ENCODE data around the gene B3GNT7.

DNA sequence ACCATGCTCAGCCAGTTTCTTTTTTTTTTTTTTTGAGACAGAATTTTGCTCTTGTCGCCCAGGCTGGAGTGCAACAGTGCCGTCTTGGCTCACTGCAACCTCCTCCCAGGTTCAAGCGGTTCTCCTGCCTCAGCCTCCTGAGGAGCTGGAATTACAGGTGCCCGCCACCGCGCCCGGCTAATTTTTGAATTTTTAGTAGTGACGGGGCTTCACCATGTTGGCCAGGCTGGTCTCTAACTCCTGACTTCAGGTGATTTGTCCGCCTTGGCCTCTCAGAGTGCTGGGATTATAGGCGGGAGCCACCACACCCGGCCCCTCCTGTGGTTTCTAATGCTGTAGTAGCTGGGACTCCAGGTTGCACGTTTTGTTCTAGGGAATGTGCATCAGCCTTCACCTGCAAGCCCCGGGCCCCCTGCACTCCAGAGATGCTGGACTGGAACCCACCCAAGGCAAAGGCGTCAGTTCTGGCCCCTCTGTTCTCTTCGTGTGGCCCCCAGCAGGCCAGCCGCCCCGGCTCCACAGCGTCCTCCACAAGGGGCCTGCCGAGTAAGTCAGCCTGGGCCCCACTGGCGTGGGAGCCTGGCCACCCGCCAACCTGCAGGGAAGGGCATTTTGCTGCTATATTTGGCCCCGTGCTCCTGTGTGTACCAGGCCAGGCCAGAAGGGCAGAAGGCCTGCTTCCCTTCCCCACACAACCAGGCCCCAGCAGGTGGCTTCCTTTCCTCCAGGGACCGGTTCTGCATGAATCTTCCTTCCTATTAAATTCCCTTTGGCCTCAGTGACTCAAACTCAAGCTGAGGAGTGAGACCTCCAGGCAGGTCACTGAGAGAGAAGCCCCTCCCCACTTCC, 25.7 kb upstream of the B3GNT7 start:
- TF ChIP-seq, protein P1, sequence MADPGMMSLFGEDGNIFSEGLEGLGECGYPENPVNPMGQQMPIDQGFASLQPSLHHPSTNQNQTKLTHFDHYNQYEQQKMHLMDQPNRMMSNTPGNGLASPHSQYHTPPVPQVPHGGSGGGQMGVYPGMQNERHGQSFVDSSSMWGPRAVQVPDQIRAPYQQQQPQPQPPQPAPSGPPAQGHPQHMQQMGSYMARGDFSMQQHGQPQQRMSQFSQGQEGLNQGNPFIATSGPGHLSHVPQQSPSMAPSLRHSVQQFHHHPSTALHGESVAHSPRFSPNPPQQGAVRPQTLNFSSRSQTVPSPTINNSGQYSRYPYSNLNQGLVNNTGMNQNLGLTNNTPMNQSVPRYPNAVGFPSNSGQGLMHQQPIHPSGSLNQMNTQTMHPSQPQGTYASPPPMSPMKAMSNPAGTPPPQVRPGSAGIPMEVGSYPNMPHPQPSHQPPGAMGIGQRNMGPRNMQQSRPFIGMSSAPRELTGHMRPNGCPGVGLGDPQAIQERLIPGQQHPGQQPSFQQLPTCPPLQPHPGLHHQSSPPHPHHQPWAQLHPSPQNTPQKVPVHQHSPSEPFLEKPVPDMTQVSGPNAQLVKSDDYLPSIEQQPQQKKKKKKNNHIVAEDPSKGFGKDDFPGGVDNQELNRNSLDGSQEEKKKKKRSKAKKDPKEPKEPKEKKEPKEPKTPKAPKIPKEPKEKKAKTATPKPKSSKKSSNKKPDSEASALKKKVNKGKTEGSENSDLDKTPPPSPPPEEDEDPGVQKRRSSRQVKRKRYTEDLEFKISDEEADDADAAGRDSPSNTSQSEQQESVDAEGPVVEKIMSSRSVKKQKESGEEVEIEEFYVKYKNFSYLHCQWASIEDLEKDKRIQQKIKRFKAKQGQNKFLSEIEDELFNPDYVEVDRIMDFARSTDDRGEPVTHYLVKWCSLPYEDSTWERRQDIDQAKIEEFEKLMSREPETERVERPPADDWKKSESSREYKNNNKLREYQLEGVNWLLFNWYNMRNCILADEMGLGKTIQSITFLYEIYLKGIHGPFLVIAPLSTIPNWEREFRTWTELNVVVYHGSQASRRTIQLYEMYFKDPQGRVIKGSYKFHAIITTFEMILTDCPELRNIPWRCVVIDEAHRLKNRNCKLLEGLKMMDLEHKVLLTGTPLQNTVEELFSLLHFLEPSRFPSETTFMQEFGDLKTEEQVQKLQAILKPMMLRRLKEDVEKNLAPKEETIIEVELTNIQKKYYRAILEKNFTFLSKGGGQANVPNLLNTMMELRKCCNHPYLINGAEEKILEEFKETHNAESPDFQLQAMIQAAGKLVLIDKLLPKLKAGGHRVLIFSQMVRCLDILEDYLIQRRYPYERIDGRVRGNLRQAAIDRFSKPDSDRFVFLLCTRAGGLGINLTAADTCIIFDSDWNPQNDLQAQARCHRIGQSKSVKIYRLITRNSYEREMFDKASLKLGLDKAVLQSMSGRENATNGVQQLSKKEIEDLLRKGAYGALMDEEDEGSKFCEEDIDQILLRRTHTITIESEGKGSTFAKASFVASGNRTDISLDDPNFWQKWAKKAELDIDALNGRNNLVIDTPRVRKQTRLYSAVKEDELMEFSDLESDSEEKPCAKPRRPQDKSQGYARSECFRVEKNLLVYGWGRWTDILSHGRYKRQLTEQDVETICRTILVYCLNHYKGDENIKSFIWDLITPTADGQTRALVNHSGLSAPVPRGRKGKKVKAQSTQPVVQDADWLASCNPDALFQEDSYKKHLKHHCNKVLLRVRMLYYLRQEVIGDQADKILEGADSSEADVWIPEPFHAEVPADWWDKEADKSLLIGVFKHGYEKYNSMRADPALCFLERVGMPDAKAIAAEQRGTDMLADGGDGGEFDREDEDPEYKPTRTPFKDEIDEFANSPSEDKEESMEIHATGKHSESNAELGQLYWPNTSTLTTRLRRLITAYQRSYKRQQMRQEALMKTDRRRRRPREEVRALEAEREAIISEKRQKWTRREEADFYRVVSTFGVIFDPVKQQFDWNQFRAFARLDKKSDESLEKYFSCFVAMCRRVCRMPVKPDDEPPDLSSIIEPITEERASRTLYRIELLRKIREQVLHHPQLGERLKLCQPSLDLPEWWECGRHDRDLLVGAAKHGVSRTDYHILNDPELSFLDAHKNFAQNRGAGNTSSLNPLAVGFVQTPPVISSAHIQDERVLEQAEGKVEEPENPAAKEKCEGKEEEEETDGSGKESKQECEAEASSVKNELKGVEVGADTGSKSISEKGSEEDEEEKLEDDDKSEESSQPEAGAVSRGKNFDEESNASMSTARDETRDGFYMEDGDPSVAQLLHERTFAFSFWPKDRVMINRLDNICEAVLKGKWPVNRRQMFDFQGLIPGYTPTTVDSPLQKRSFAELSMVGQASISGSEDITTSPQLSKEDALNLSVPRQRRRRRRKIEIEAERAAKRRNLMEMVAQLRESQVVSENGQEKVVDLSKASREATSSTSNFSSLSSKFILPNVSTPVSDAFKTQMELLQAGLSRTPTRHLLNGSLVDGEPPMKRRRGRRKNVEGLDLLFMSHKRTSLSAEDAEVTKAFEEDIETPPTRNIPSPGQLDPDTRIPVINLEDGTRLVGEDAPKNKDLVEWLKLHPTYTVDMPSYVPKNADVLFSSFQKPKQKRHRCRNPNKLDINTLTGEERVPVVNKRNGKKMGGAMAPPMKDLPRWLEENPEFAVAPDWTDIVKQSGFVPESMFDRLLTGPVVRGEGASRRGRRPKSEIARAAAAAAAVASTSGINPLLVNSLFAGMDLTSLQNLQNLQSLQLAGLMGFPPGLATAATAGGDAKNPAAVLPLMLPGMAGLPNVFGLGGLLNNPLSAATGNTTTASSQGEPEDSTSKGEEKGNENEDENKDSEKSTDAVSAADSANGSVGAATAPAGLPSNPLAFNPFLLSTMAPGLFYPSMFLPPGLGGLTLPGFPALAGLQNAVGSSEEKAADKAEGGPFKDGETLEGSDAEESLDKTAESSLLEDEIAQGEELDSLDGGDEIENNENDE (IDR thresholded peaks at IDR 0.05; ENCODE audit: insufficient replicate concordance, low read length) = no peak
- TF ChIP-seq RXRA (IDR thresholded peaks at IDR 0.05; ENCODE audit: insufficient read depth, low read depth, low read length) (no peak), YY1 (IDR thresholded peaks at IDR 0.05; ENCODE audit: low read depth, low read length) (no peak), SP1 (IDR thresholded peaks at IDR 0.05; ENCODE audit: low read depth, low read length) (no peak), EZH2 (IDR thresholded peaks at IDR 0.05; ENCODE audit: low read depth, low read length, severe bottlenecking) (no peak), EP300 (IDR thresholded peaks at IDR 0.05; ENCODE audit: borderline replicate concordance in 1 of 2, low read depth in 2 of 2, low read length in 2 of 2) (no peak), SRF (IDR thresholded peaks at IDR 0.05; ENCODE audit: low read depth, low read length) (no peak), MAFK (IDR thresholded peaks at IDR 0.05; ENCODE audit: low read depth, low read length) (no peak), POLR2AphosphoS5 (IDR thresholded peaks at IDR 0.05; ENCODE audit: low read depth, low read length) (no peak), CHD2 (IDR thresholded peaks at IDR 0.05; ENCODE audit: low read length) (no peak), HDAC2 (IDR thresholded peaks at IDR 0.05; ENCODE audit: borderline replicate concordance in 1 of 2, low read depth in 2 of 2, low read length in 2 of 2) (no peak), BCL11A (IDR thresholded peaks at IDR 0.05; ENCODE audit: low read depth in 2 of 2, low read length in 2 of 2) (no peak)
- TF ChIP-seq, protein P2, sequence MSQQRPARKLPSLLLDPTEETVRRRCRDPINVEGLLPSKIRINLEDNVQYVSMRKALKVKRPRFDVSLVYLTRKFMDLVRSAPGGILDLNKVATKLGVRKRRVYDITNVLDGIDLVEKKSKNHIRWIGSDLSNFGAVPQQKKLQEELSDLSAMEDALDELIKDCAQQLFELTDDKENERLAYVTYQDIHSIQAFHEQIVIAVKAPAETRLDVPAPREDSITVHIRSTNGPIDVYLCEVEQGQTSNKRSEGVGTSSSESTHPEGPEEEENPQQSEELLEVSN (IDR thresholded peaks at IDR 0.05) = no peak
